ENCODE measurements around the gene IVNS1ABP.

DNA sequence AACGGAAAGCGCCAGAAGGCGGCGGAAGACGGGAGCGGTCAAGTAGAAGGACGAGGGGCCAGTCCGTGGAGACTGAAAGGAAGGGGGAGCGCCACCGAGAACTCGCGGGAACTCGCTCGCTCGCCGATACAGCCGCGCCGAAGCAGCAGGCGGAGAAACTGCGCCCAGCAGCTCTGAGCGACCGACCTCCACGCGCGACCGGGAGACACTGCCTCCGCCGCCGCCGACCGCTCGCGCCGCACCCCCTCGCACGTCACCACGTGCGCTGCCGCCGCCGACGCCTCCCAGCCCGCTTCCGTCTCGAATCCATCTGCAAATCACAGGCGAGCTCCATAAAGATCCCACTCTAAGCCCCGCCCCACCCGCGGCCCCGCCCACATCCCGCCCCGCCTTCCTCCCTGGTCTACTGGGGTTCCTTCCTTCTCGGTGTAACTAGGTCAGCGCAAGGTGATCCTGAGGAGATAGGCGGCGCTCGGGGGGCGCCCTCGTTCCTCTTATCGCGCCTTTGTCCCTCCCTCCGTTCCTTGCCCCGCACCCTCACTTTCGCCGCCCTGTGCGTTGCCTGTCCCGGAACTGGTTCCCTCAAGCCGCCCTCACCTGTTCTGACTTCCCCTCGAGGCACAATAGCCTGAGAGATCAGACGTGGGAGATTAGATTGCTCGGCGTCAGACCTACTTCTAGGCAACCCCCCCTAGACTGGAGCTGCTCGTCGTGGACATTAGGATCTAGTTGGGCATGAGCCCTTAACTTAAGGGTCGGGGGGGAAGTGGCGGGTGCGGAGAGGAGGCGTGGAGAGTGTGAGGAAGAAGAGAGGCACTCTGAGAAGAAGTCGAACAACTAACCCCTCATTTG, at the start of gene IVNS1ABP:
- TF ChIP-seq, protein P1, sequence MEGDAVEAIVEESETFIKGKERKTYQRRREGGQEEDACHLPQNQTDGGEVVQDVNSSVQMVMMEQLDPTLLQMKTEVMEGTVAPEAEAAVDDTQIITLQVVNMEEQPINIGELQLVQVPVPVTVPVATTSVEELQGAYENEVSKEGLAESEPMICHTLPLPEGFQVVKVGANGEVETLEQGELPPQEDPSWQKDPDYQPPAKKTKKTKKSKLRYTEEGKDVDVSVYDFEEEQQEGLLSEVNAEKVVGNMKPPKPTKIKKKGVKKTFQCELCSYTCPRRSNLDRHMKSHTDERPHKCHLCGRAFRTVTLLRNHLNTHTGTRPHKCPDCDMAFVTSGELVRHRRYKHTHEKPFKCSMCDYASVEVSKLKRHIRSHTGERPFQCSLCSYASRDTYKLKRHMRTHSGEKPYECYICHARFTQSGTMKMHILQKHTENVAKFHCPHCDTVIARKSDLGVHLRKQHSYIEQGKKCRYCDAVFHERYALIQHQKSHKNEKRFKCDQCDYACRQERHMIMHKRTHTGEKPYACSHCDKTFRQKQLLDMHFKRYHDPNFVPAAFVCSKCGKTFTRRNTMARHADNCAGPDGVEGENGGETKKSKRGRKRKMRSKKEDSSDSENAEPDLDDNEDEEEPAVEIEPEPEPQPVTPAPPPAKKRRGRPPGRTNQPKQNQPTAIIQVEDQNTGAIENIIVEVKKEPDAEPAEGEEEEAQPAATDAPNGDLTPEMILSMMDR (IDR thresholded peaks at IDR 0.05), result peak in 3 of 6 experiments; percentile 14 to 38 (median 36)
- TF ChIP-seq POLR2A (IDR thresholded peaks at IDR 0.05), result peak; percentile 87 to 96
